NCI-H2081 treated with DMSO at 0.1 percent for 48 hours (cell line): ENCODE data around the gene CBX8.

Experiments used
- DNase-seq: peaks from one replicate; lab custom pipeline; 2025; lab: John Stamatoyannopoulos, UW

CBX8 gene

DNA sequence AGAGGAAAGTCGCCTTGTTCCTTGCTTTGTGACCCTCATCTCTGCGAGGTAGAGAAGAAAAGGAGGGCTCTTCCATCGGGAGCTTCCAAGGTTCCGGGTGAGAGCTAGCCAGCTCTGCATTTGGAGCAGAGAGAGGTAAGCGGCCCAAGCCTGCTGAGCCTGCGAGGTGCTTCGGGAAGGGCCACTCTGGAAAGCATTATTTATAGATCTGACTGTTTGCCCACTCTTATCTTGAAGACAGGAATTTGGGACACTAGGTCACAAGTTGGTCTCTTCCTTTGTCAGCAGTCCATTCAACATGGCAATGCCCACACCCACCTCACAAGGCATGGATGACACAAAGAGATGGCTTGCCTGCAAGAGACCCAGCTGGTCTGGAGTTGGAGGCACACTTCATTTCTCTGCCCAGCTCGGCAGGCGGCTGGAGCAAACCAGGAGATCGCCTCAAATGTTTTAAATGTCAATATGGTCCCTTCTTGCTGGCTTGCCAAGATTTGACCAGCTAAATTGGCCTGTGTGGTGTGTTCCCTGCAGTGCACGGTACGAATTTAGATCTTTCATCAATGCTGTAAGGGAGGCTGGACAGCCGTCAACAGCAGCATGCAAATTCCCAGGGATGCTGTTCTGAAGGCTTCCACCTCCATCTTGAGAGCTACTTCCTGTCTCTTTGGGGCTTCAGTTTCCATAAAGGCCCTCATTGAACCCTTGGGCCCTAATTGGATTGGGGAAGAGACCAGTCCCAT lies 22.8 kb upstream of the CBX8 start:
- no peak for DNase-seq

DNA sequence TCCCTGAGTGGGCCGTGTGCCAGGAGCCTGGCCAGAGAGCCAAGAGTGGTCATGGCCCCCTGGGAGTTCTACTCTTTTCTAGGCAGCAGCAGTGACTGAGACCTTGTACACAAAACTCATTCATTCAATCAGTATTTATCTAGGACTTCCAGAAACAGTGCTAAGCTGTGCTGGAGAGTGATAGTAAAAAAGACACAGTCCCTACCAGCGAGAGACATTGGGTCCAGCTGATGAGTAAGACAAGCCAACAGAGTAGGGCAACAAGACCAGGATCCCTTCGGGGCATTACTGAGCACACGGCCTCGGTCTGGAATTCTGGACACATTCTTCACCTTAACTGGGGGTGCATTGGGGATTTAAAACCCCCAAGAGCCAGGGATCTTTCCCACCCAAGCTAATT lies 22.2 kb upstream of the CBX8 start:
- DNase-seq, result no peak

DNA sequence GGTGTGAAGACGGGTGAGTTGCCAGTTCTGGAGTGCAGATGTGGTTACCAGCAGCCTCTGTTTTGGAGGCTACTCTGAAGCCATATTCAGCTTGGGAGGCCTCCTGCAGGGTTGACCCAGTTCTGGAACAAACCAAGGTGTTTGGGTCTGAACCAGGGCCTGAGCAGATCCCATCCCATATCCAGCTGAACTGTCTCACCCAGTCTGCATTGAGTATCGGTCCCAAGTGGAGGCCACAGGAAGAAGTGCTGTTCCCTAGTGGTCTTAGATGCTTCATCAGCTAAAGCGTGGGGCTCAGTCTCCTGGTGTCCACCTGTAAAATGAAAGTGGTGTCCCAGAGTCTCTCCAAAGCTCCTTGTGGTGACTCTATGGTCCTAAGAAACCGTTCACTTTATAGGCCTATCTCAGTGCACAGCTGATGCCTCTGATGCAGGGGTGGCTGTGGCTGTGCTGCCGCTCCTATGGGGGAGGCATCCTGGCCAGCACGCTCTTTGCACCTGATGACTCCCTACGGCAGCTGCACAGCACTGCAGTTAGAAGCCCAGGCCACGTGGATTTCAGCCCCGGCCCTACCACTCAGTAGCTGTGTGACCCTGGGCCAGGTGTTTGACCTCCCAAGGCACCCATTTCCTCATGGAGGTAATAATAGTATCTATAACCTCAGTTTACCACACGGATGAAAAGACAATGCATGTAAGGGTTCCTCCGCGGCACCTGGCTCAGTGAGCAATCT lies 21.3 kb upstream of the CBX8 start:
- no peak for DNase-seq

DNA sequence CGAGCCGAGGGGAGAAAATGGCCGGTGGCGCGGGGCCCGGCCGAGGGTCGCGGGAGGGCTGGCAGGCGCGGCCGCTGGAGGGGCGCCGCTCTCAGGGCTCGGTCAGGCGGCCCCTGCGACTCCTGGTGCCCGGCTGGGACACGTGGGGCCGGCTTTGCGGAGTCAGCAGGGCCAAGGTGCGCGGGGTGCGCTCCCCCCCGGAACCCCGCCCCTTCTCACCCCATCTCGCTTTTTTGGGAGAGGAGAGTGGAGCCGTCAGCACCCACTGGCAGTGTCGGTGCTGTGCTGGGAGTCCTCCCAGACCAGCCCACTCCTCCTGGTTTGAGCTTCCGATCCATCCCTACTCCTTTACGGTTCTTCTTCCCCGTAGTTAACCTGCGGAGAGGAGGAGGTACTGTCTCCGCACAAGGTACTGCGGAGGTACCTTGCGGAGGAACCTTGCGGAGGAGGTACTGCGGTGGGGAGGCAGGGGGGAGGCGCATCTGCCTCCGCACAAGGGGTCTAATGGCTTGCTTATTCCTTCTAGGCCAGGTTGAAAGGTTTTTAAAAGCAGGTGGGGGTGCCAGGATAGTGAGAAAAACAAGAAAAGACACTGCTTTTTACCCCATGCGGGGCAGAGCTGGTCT lies 19.1 kb upstream of the CBX8 start:
- DNase-seq, result no peak

DNA sequence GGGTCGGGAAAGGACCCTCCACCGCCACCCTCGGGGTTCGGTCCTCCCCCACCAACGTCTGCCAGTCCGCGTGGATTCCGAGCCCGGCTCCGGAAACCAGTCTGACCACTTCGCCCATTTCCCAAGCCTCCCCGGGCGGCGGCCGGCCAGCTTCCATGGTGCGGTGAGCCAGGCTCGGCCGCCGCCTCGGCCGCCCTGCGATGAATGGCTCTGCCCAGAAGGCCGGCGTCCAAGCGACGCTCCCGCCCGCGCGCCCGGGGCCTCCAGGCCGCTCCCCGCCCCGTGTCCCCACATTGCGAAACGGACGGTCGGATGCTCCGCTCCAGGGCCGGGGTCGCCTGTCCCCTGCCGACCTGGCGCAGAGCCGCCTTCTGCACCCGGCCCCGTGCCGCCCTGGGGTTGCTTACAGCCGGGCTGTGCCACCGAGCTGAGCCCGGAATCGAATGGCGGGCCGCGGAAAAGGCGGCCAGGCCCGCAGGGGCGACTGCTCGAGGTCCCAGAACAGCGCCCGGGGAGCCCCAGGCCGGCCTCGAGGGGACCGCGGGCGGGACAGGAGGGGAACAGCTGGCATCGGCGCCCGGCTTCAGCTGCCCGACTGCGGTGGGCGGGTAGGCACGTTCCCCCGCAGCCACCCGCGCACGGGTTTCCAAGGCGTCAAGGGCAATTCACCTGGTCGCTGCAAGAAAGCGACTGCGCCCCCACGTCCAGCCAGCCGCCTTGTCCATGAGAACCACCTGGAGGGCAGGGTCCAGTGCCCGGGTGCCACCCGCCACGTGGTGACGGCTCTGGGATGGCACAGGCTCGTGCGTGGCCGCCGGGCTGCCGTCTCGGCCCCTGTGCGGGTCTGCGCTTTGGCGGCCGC lies 18.3 kb upstream of the CBX8 start:
- DNase-seq, result no peak

DNA sequence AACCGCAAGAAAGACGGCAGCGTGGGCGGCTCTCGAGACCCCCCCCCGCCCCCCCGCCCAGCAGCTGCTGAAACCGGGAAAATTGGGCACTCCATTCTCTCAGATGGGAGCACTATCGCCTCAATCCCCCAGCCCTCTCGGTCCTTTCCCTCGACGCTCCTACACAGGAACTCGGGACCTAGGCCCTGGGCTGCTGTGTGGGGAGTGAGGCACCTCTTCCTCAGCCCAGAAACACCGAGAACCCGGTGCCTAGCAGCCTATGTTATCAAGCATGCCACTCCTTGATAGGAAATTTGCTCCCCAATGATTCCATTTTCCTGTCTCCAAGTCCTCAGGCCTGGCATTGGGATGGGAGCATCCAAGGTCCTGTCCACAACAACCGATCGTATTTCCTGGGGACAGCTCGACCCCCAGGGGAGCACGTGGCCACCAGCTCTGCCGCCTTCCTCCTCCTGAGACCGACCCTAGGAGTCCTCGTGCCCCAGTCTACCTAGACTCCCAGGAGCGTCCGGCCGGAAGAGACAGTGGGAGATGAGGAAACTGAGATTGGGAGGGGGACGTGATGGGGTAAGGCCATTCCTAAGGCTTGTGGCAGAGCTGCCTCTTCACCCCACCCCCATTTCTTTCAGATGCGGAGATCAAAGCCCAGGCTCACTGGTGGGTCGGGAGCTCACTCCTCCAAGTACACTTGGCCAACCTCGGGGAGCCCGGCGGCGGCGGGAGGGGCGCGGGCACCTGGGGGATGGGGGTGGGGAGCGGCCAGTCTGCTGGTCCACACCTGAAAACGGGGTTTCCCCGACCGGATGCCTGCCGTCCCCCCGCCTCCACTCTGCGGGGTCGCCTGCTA lies 17.5 kb upstream of the CBX8 start:
- DNase-seq, result no peak

DNA sequence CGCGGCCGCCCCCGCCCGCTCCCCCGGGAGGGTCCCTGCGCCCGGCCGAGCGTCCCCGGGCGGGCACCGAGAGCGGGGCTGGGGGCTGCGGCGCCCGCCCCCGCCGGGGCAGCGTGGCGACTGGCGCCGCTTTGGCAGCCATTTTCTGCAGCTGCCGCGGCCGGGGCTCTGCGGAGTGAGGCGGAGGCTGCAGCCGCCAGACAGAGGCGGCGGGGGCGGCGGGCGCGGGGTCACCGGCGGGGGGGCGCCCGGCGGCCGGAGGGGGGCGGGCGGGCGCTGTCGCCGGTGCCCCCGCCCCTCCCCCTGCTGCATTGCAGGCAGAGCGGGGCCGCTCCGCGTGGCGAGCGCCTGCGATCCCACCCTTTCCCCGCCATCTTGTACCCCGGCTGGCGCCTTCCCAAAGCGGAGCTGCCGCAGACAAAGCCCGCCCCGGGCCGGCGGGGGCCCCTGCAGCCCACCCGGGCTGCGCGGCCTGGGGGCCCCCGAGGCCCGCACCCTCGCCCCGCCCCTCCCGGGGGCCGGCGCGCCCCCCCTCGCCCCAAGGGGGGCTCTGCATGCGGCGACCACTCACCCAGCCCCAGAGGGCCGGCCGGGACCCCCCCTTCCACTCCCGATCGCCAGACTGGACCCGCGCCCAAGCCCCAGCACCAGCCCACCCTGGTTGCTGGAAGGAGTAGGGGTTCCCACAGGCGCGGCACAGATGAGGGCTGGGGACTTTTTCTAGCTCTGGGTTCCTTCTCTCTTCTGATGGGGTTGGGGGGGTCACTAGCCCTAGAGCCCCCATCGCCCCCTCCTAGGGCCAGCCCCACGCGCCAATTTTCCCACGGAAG lies 16.6 kb upstream of the CBX8 start:
- no peak for DNase-seq

DNA sequence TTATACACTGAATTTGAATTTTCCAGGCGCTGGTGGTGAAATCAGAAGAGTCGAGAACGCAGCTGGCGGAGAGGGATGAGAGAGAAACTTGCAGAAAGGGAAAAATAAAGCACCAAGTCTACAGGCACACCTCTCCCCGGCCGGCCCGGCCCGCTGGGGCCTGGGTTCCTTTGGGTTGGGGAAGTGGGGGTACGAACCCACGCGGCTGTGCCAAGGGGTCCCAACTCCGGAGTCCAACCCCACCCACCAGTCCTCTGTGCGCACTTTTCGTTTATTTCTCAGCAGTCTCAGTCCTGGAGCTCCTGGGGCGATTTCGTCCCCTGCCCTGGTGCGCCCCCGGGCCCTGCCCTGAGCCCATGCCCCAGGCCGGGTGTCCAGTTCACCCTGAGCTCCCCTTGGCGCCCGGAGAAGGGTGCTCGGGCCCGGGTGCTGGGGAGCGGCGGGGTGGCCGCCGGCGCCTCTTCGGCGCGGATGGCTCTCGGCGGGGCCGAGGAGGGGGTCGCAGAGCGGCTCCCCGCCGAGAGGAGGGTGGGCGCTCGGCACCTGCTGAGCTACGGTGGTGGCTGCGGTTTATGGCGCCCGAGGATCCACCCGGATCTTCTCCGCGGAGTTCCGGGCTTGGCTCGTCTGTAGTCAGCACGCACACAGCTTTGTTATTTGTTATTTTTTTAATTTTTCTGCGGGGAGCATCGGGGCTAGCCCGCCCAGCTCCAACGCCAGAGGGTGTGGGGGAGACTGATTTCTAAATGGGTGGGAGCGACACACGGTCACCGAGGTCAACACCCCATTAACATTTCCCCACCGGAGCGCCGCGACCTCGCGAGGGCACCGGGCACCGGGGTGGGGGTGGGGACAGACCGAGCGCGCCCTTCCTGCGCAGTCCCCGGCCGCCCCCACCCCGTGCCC lies 15.7 kb upstream of the CBX8 start:
- no peak for DNase-seq

DNA sequence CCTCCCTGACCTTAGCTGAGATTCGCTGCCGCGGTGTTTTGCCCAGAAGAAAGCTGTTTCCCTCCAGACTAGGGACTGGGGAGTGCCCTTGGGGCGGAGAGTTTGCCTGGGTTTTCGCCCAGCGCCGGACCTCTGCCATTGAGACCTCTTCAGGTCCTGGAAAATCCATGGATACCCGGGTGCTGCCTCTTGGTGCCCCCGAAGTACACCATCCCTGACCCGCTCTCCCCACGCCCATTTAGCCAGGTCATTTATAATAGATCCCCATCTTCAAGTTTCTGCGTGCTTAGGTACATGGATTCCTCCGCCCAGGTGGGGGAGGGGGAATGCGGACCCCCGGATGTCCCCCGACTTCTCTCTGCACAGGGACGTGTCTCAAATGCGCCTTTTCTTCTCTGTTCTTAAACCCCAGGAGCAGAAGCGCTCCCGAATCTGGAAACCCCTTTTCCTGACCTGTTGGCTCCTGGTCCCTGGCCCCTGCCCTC lies 15.0 kb upstream of the CBX8 start:
- DNase-seq, result no peak

DNA sequence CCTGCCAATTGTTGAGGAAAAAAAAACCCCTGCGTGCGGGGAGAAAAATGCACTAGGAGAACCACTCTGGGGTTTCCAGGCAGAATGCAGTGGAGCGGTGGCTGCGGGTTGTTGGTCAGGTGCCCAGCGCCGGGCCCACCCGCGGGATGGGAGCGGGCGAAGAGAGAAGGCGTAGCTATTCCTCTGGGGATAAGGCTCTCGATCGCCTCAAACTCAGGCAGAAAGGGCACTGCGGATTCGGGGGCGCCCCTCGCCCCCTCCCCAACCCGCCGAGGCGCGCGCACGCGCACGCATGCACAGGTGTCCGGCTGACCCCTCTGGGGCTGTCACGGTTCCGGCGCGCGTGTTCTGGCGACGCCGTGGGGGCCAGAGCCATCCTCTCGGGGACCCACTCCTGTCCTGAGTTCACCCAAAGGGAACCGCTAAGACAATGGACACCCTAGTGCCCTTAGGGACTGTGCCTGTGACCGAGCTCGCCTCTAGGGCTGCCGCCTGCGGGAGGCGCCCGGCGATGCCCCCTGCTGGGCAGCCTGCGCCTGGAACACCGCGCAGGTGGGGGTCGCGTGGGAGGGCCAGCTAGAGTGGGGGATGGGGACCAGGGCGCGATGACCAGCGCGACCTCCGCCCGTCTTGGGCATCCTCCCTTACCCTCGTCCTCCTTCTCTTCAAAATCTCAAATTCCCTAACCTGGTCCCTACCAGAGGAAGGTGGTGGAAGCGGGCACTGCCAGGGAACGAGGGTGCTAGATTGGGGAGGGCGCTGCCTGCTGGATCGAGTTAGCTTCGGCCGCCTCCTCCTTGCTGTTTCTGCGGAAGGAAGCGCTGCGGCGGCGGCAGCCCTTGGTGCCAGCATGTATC lies 14.4 kb upstream of the CBX8 start:
- DNase-seq, result no peak

DNA sequence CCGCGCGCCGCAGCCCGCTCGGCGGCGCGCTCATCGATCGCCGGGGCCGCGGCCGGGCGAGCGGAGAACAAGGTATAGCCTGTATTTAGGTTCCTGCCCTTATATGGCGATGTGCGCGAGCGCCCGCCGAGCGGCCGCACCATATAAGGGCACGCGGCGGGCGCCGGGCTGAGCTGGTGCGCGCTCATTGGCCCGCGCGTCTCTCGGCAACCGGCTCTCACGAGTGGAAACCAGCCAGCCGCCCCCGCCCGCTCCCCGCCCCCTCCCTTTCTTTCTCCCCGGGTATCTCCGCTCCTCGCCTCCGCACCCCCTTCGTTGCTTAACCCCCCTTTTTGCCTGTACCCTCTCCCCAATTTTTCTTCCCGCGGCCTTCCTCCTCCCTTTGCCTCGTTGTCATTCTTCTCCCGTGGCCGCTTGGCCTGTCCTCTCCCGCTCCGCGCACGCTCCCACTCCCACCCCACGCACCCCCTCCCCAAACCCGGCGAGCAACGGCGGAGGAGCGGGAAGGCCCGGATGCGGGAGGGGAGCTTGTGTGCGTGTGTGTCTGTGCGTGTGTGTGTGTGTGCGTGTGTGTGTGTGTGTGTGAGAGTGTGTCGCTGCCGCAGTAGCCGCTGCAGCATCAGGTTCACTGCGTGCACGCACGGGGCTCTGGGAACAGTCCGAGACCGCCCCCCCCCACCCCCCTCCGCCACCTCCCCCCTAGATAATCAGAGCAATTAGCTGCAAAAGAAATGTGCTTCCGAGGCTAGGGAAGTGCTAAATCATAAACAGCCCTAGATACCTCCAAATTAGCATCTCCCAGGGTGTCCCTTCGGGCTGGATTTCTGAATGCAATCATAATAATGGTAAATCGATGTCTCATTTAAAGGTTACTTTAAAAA lies 13.5 kb upstream of the CBX8 start:
- peak; percentile 82 for DNase-seq

DNA sequence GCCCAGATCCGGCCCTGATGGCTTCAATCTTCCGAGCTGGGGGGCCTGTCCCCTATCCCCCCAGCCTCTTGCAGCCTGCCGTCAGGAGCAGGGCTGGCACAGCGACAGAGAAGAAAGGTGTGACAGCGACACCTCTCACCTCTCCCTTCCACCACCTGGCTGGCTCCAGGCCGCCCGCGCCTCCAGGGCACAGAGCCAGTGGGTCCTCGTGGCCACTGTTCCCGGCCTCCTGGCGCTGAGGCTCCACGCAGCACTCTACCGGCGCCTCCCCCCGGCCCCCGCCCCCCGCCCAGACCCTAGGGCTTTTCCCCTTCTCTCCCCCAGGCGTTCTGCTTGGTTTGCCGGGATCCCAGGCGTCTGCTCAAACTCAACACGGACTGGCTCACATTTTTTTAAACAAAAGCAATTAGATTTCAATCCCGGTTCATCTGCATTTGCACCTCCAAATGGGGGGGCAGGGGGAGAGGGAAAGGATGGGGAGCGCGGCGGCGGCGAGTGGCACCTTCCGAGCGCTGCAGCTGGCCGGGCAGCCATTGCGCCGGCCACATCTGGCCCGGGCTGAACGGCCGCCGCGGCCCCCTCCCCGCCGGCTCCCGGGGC lies 12.8 kb upstream of the CBX8 start:
- no peak for DNase-seq

DNA sequence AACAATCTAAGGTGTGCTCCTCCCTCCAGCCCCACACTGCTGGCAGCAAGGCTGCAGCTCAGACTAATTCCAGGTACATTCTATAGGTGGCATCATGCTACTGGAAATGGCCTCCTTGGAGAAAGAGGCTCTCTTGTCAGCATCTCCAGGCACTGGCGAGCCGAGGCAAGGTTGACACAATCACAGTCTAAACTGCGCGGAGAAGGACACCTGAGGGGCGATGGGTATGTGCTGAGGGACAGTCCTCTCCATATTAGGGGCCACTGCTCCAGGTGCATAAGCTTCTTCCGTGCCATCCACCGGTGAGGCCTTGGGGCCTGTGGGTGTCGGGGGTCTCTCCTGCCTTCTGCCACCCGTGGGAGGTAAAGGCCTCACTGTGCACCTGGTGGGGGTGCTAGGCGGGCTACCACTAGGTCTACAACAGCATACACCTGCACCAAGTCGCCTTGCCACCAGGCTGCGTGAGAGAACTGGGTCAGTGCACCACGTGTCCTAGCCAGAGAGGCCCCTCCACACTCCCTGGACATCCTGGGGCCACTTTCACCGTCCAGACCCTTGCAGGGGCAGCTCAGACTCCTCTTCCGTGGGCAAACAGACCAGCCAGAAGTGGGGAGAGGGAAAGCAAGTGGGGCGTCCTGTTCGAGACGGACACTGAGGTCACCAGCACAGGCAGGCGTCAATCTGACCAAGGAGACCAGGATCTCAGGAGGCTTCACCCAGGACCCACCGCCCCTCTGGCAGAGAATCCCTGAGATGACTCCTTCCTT lies 12.1 kb upstream of the CBX8 start:
- DNase-seq, result peak; percentile 55

DNA sequence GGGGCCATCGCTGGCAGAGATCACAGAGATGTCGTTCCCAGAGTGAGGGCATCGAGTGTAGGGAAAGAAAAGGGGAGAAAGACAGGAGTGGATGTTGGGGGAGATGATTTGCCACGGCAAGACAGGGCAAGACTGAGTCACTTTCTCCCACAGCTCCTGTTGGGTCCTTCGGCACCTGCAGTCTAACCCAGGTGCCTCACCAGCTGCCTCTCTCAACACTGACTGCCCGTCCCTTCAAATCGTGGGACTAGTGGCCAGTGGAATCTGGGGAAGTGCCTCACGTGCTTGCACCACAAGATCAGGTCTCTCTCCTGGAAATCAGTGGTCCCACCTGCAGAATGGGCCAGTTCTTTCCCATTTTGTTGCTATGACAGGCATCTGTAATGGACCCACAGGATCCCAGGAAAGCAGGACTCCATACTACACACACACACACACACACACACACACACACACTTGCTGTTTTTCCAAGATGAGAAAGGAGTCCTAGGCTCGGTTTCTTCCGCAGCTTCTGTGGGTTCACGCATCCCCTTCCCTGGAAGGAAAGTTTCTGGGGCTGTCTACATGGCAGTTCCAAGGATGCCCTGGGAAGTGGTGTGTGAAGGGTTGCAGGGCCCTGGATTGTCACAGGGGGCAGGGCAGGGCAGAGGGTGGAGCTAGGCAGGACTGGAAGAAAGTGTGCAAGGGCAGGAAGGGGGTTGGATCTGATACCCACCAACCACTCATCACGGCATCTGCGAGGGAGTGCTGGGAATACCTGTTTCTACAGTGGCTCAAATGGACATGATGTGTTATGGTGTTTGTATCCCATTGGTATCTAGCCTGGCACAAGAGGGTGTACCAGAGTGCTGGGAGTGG lies 10.2 kb upstream of the CBX8 start:
- DNase-seq, result no peak

DNA sequence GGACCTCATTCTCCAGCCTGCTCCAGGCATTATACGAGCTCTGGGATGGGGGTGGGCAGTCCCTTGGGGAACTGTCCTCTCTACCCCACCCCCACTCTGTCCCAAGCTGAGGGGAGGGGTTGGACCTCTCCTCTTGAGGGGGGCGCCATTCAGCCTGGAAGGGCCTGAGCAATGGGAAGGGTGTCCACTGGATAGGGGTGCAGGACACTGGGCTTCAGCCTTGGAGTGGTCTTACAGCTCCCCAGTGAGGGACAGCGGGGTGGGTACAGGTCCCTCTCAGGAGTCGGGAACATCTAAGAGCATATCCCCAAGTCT lies 9.5 kb upstream of the CBX8 start:
- DNase-seq, result no peak
